Fibroblast of lung (primary cell): ENCODE results near the gene PDE4B.

Source experiments
- CTCF ChIP-seq, 2 donors: IDR thresholded peaks in 1 of 2; conservative IDR thresholded peaks in 1 of 2; 1 replicate in 1 of 2; 2 replicates in 1 of 2; pipeline ENCODE4 v1.5.1; 2011 to 2012; ENCODE audit warnings: low read length in 2 of 2, control low read depth in 1 of 2, inconsistent platforms in 1 of 2, low read depth in 1 of 2, mild to moderate bottlenecking in 1 of 2
- EZH2 ChIP-seq: IDR thresholded peaks from 2 replicates; pipeline ENCODE4 v1.5.1; 2012; ENCODE audit warnings: low read length, control low read depth, mild to moderate bottlenecking; ENCODE audit errors: missing control alignments

- TF ChIP-seq CTCF (conservative IDR thresholded peaks at IDR 0.05 in 1 of 2, IDR thresholded peaks at IDR 0.05 in 1 of 2; ENCODE audit: low read depth in 1 of 2, low read length in 2 of 2) (no peak), EZH2 (no peak)
These were observed 504.3 kb downstream of the PDE4B start for GRCh38 chr1:66296951-66297350.
